ENCODE results near the gene GMCL2.

The GMCL2 gene

DNA sequence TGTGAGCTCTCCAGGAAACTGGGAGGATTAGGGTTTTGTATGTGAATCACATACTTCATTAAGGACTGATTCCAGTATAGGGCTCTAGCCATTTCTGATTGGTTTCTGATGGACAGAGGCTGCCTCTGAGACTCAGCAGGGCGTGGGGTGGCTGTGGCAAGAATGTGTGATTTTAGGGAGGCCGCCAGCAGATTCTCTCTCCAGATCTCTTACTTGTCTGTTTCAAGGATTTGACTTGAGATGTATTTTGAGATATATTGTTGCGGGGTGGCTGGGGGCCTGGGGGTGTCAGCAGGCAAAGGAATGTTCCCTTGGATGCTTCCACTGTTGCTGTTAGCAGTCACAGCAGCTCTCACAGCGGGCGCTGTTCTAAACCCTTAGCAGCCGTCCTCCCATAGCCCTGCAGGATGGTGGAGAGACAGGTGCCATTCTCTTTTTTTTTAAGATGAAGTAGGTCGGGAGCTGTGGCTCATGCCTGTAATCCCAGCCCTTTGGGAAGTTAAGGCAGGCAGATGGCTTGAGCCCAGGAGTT, 9.2 kb upstream of the GMCL2 start:
- H3K9me3 ChIP-seq (ENCODE audit: insufficient read depth, low read depth, low read length) = no peaks in the 10 kb centered on the region
- H3K4me1 ChIP-seq (ENCODE audit: insufficient read depth, low read length) = peaks cover 3% of the 10 kb centered on the region; the same call in 1 of the 2 replicates
- peaks cover 4% of the 10 kb centered on the region; the same call in 1 of the 2 replicates for H3K27me3 ChIP-seq (ENCODE audit: insufficient read depth, low read length)
- no peak overlapping the region; the same call in 1 of the 2 replicates for H3K27ac ChIP-seq (ENCODE audit: low read depth, low read length)
- no peaks in the 10 kb centered on the region for H3K36me3 ChIP-seq (ENCODE audit: insufficient read depth, low read length)
- no peak overlapping the region for H3K4me3 ChIP-seq (ENCODE audit: low read length)
- 75% methylated on average over 7 of the region's 7 CpGs for WGBS
- no peak overlapping the region for H3K9ac ChIP-seq (ENCODE audit: low read depth, low read length)

DNA sequence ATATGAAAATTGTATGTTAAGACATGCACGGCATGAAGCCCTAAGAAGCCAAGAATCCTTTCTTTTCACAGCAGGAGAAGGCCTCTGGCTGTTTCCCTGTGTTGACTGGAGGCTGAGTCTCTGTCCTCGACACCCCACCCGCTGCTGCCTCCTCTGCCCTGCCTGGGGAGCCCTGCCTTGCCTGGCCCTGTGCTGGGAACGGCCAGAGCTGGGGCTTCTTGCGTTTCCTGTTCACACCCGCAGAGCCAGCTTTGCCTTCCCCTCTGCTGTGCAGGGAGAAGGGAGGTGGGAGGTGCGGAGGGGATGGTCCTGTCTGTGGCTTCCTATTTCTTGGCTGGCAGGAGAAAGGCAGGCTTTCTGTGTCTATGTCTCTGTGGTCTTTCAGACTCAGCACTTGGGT, 6.9 kb upstream of the GMCL2 start:
- no peak overlapping the region for H3K27ac ChIP-seq (ENCODE audit: low read depth, low read length)
- WGBS = 61% methylated on average over 7 of the region's 7 CpGs
- H3K4me1 ChIP-seq (ENCODE audit: insufficient read depth, low read length) = peaks cover 3% of the 10 kb centered on the region; the same call in 1 of the 2 replicates

DNA sequence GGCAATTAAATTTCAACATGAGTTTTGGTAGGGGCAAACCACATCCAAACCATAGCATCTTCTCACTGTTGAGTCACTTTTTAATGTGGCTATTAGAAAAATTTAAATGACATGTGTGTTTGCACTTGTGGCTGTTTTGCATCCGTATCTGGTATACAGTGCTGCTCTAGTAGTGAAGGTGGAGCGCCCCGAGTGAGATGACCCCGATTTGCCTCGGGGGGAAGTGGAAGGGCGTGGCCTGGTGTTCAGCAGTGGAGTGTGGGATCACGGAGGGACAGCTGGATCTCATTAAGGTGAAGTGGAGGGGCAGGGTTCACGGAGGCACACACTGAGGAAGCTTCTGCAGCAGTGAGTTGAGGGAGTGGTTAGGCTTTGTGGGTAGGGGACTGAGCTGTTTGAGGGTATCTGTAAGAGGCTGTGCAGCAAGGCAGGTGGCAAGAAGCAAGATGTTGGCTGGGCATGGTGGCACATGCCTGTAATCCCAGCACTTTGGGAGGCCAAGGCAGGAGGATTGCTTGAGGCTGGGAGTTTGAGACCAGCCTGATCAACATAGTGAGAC, 6.2 kb upstream of the GMCL2 start:
- WGBS = 92% methylated on average over 8 of the region's 8 CpGs
- Histone ChIP-seq H3K27me3 (ENCODE audit: insufficient read depth, low read length) (no peaks in the 10 kb centered on the region), H3K36me3 (ENCODE audit: insufficient read depth, low read length) (no peaks in the 10 kb centered on the region), H3K9ac (ENCODE audit: low read depth, low read length) (no peak overlapping the region), H3K4me1 (ENCODE audit: insufficient read depth, low read length) (peaks cover 3% of the 10 kb centered on the region; the same call in 1 of the 2 replicates), H3K9me3 (ENCODE audit: insufficient read depth, low read depth, low read length) (no peaks in the 10 kb centered on the region), H3K4me3 (ENCODE audit: low read length) (no peak overlapping the region), H3K27ac (ENCODE audit: low read depth, low read length) (no peak overlapping the region)

More for the DNA sequence above, 6.9 kb upstream of the GMCL2 start:
- Histone ChIP-seq H3K9me3 (ENCODE audit: insufficient read depth, low read depth, low read length) (no peaks in the 10 kb centered on the region), H3K4me3 (ENCODE audit: low read length) (no peak overlapping the region), H3K27me3 (ENCODE audit: insufficient read depth, low read length) (no peaks in the 10 kb centered on the region), H3K9ac (ENCODE audit: low read depth, low read length) (no peak overlapping the region), H3K36me3 (ENCODE audit: insufficient read depth, low read length) (no peaks in the 10 kb centered on the region)

DNA sequence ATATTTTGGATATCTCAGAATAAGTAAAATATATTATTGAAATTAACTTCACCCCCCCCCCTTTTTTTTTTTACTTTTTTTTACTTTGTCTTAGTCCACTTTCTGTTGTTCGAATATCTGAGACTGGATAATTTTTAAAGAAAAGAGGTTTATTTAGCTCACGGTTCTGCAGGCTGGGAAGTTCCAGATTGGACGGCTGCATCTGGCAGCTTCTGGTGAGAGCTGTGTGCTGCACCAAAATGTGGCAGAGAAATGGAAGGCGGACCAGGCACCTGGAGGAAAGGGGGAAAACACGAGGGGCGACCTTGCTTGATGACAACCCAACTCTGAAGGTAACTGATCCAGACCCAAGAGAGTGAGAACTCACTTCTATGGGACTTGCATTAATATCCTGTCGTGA, 5.6 kb upstream of the GMCL2 start:
- H3K4me3 ChIP-seq (ENCODE audit: low read length) = no peak overlapping the region
- 90% methylated on average over 7 of the region's 7 CpGs for WGBS
- no peaks in the 10 kb centered on the region for H3K36me3 ChIP-seq (ENCODE audit: insufficient read depth, low read length)
- no peak overlapping the region for H3K9ac ChIP-seq (ENCODE audit: low read depth, low read length)
- peaks cover 3% of the 10 kb centered on the region; the same call in 1 of the 2 replicates for H3K4me1 ChIP-seq (ENCODE audit: insufficient read depth, low read length)
- no peaks in the 10 kb centered on the region for H3K27me3 ChIP-seq (ENCODE audit: insufficient read depth, low read length)
- H3K27ac ChIP-seq (ENCODE audit: low read depth, low read length) = no peak overlapping the region
- H3K9me3 ChIP-seq (ENCODE audit: insufficient read depth, low read depth, low read length) = no peaks in the 10 kb centered on the region

DNA sequence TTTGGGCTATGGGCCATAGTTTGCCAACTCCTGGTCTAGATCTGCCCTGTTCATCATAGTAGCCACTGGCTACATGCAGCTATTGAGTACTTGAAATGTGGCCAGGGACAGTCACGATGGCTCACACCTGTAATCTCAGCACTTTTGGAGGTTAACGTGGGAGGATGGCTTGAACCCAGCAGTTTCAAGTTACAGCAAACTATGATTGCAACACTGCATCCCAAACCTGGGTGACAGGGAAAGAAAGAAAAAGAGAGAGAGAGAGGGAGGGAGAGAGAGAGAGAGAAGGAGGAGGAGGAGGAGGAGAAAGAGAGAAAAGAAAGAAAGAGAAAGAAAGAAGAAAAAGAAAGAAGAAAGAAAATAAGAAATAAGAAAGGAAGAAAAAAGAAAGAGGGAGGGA, 5.1 kb upstream of the GMCL2 start:
- H3K27ac ChIP-seq (ENCODE audit: low read depth, low read length) = no peak overlapping the region
- WGBS = 84% methylated on average over 2 of the region's 2 CpGs
- H3K27me3 ChIP-seq (ENCODE audit: insufficient read depth, low read length) = no peaks in the 10 kb centered on the region
- H3K4me3 ChIP-seq (ENCODE audit: low read length) = no peak overlapping the region
- no peaks in the 10 kb centered on the region for H3K9me3 ChIP-seq (ENCODE audit: insufficient read depth, low read depth, low read length)
- H3K36me3 ChIP-seq (ENCODE audit: insufficient read depth, low read length) = no peaks in the 10 kb centered on the region
- H3K4me1 ChIP-seq (ENCODE audit: insufficient read depth, low read length) = peaks cover 3% of the 10 kb centered on the region; the same call in 1 of the 2 replicates
- no peak overlapping the region for H3K9ac ChIP-seq (ENCODE audit: low read depth, low read length)

DNA sequence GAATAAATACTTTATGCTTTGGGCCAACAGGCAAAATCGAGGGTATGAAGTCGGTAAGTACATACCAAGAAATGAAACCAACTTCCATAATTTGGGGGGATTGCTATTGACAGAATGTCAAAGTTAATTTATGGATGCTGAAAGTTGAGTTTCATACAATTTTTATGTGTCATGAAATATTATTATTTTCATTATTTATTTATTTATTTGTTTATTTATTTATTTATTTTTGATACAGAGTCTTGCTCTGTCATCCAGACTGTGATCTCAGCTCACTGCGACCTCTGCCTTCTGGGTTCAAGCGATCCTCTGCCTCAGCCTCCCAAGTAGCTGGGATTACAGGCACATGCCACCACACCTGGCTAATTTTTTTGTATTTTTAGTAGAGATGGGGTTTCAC, 4.5 kb upstream of the GMCL2 start:
- Histone ChIP-seq H3K27ac (ENCODE audit: low read depth, low read length) (no peak overlapping the region), H3K9ac (ENCODE audit: low read depth, low read length) (no peak overlapping the region), H3K9me3 (ENCODE audit: insufficient read depth, low read depth, low read length) (no peaks in the 10 kb centered on the region), H3K36me3 (ENCODE audit: insufficient read depth, low read length) (no peaks in the 10 kb centered on the region), H3K4me3 (ENCODE audit: low read length) (no peak overlapping the region), H3K27me3 (ENCODE audit: insufficient read depth, low read length) (no peaks in the 10 kb centered on the region), H3K4me1 (ENCODE audit: insufficient read depth, low read length) (peaks cover 3% of the 10 kb centered on the region; the same call in 1 of the 2 replicates)
- WGBS = 89% methylated on average over 4 of the region's 4 CpGs

DNA sequence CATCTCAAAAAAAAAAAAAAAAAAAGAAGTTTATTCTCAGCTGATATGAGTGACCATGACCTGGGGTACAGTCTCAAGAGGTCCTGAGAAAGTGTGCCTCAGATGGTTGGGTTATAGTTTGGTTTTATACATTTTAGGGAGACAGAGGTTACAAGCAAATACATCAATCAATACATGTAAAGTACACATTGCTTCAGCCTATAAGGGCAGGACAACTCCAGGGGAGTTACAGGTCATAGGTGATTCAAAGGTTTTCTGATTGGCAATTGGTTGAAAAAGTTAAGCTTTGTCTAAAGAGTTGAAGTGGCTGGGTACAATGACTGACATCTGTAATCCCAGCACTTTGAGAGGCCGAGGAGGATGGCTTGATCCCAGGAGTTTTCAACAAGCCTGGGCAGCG, 2.3 kb upstream of the GMCL2 start:
- WGBS = 46% methylated on average over 2 of the region's 2 CpGs
- H3K27ac ChIP-seq (ENCODE audit: low read depth, low read length) = no peak overlapping the region
- no peak overlapping the region for H3K4me3 ChIP-seq (ENCODE audit: low read length)
- H3K27me3 ChIP-seq (ENCODE audit: insufficient read depth, low read length) = no peaks in the 10 kb centered on the region
- no peaks in the 10 kb centered on the region for H3K36me3 ChIP-seq (ENCODE audit: insufficient read depth, low read length)
- no peaks in the 10 kb centered on the region for H3K4me1 ChIP-seq (ENCODE audit: insufficient read depth, low read length)
- no peak overlapping the region for H3K9ac ChIP-seq (ENCODE audit: low read depth, low read length)
- H3K9me3 ChIP-seq (ENCODE audit: insufficient read depth, low read depth, low read length) = no peaks in the 10 kb centered on the region

DNA sequence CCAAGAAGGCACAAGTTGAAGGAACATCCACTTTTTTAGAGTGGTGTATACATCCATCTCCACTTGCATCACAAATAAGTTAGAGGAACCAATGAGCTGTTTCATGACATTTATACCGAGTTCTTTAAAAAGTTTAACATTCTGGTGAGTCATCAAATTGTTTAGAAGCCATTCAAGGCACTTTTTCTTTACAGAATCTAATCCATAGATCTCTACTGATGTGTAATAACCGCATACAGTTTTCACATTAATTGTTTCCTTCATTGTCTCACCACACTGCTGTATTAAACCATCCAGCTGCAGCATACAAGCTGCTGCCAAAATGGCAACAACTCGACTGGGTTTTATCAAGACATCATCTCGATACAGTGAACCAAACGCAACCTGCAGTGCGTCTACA, 744 bp downstream of the GMCL2 start:
- Histone ChIP-seq H3K4me3 (ENCODE audit: low read length) (no peak overlapping the region), H3K4me1 (ENCODE audit: insufficient read depth, low read length) (peaks cover 3% of the 10 kb centered on the region; the same call in 1 of the 2 replicates), H3K9ac (ENCODE audit: low read depth, low read length) (no peak overlapping the region), H3K36me3 (ENCODE audit: insufficient read depth, low read length) (no peaks in the 10 kb centered on the region), H3K9me3 (ENCODE audit: insufficient read depth, low read depth, low read length) (no peaks in the 10 kb centered on the region), H3K27me3 (ENCODE audit: insufficient read depth, low read length) (no peaks in the 10 kb centered on the region), H3K27ac (ENCODE audit: low read depth, low read length) (no peak overlapping the region)
- WGBS = 96% methylated on average over 6 of the region's 6 CpGs

DNA sequence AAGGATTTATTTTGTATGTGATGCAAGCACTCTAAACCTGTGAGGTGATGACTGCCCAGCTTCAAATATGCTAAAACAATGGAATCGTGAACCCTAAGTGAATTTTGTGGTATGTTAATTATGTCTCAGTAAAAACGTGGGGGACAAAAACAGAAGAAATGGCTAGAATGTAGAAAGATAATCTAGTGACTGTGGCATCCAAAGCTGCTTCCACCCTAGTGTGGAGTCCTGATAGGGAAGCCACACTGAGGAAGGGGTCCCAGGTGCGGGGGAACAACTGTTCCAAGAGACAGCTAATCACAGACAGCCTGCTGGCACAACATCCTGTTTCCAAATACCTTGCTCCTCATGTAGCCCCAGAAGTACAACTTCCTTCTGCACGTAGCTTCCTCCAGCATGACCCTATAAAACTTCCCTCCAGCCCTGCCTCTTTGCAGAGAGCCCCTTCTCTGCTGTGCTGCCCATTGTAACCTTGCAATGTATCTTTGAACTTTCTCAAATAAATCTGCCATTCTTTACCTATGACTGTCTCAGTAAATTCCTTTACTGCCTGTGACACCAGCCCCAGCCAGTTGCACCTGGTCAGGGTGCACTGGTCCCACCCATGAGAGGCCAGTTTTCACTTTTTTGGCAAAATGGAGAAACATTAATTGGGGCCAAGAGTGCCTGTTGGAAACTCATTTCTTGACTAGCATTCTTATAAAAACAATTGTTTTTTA, 4.9 kb downstream of the GMCL2 start:
- 49% methylated on average over 4 of the region's 4 CpGs for WGBS
- no peaks in the 10 kb centered on the region for H3K9me3 ChIP-seq (ENCODE audit: insufficient read depth, low read depth, low read length)

DNA sequence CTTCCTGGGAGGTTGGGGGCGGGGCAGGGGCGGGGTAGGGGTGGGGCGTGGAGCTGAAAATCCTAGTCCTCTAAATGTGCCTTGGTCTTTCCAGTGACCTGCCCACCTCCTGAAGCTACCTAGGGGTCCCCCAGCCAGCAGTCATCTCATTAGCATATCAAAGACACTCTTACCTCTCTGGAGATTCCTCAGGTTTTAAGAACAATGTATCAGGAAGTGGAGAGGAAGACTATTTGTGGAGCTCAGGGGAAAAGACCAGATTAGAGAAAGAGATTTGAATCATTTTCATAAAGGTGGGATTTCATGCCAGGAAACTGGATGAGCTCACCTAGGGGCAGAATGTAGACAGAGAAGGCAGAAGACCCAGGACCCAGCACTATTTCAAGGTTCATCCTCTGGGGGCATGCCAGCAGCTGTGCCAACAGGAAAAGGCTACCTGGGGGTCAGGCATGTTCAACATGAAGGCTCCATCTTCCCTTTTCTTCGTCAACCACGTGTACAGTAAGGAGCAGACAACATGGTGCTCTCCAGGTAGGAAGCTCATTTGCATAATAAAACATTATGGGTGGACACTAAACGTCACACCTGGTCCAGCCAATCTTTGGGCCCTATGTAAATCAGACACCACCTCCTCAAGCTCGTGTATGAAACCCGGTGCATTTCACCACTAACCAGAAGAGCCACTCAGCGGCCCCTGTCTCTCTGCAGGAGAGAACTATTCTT, 6.9 kb downstream of the GMCL2 start:
- WGBS = 5% methylated on average over 7 of the region's 9 CpGs
- Histone ChIP-seq H3K27me3 (ENCODE audit: insufficient read depth, low read length) (no peaks in the 10 kb centered on the region), H3K4me1 (ENCODE audit: insufficient read depth, low read length) (peaks cover 15% of the 10 kb centered on the region), H3K36me3 (ENCODE audit: insufficient read depth, low read length) (no peaks in the 10 kb centered on the region), H3K27ac (ENCODE audit: low read depth, low read length) (peak overlapping the region; percentile 99), H3K9ac (ENCODE audit: low read depth, low read length) (peak overlapping the region; percentile 70), H3K4me3 (ENCODE audit: low read length) (peak overlapping the region; percentile 28), H3K9me3 (ENCODE audit: insufficient read depth, low read depth, low read length) (no peaks in the 10 kb centered on the region)

More for the DNA sequence above, 4.9 kb downstream of the GMCL2 start:
- H3K4me3 ChIP-seq (ENCODE audit: low read length) = no peak overlapping the region
- H3K4me1 ChIP-seq (ENCODE audit: insufficient read depth, low read length) = peaks cover 15% of the 10 kb centered on the region
- no peaks in the 10 kb centered on the region for H3K27me3 ChIP-seq (ENCODE audit: insufficient read depth, low read length)
- no peaks in the 10 kb centered on the region for H3K36me3 ChIP-seq (ENCODE audit: insufficient read depth, low read length)
- no peak overlapping the region for H3K9ac ChIP-seq (ENCODE audit: low read depth, low read length)
- 0 out of 2 replicates have a peak overlapping the region, but pooled peaks have one; percentile 15 for H3K27ac ChIP-seq (ENCODE audit: low read depth, low read length)

DNA sequence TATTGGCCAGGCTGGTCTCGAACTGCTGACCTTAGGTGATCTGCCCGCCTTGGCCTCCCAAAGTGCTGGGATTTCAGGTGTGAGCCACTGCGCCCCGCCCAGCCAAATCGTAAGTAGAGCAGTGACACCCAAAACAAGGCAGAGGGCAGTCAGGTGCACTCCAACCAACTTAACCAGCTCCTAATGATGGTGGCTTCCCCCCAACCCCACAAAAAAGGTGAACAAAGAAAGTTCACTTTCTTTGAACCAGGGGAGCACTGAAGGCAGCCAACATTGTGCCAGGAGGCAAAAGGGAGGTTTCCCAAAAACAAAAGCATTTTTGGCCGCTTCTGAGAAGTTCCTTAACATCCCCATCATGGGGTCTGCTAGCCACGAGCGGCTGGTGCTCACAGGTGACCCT, 9.6 kb downstream of the GMCL2 start:
- H3K27me3 ChIP-seq (ENCODE audit: insufficient read depth, low read length) = no peaks in the 10 kb centered on the region
- WGBS = 87% methylated on average over 8 of the region's 8 CpGs
- no peaks in the 10 kb centered on the region for H3K9me3 ChIP-seq (ENCODE audit: insufficient read depth, low read depth, low read length)
- H3K36me3 ChIP-seq (ENCODE audit: insufficient read depth, low read length) = no peaks in the 10 kb centered on the region
- no peak overlapping the region for H3K9ac ChIP-seq (ENCODE audit: low read depth, low read length)
- H3K4me1 ChIP-seq (ENCODE audit: insufficient read depth, low read length) = peaks cover 15% of the 10 kb centered on the region
- H3K27ac ChIP-seq (ENCODE audit: low read depth, low read length) = 0 out of 2 replicates have a peak overlapping the region, but pooled peaks have one; percentile 35
- no peak overlapping the region for H3K4me3 ChIP-seq (ENCODE audit: low read length)
